ENCODE measurements around the gene KCNG1. TPM values are rescaled to one million over a fixed set of nuclear protein-coding genes. Genes with fewer than 3 reads are reported as not detected.

The KCNG1 gene
- total and polyA plus RNA-seq, 12 donors = 0.14 to 5.3 (median 1.3) TPM; not detected in 3

DNA sequence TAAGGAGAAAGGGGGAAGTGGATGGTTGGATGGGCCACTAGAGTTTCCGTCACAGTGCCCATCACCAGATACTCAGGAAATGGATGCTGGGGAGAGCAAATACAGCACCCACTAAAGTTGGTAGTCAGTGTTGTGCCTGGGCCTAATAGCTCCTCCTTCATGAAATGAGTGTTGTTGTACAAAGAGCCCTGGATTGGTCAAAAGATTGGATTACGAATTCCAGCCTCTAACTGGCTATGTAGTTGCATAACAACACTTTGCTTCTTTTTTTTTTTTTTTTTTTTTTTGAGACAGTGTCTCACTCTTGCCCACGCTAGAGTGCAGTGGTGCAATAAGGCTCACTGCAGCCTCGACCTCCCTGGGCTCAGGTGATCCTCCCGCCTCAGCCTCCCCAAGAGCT, 27.4 kb downstream of the KCNG1 start:
- no peak overlapping the region for H3K27ac ChIP-seq
- peaks cover 4% of the 10 kb centered on the region for H3K27me3 ChIP-seq
- TF ChIP-seq POLR2A (IDR thresholded peaks at IDR 0.05) = no peak
- TF ChIP-seq, protein P1, sequence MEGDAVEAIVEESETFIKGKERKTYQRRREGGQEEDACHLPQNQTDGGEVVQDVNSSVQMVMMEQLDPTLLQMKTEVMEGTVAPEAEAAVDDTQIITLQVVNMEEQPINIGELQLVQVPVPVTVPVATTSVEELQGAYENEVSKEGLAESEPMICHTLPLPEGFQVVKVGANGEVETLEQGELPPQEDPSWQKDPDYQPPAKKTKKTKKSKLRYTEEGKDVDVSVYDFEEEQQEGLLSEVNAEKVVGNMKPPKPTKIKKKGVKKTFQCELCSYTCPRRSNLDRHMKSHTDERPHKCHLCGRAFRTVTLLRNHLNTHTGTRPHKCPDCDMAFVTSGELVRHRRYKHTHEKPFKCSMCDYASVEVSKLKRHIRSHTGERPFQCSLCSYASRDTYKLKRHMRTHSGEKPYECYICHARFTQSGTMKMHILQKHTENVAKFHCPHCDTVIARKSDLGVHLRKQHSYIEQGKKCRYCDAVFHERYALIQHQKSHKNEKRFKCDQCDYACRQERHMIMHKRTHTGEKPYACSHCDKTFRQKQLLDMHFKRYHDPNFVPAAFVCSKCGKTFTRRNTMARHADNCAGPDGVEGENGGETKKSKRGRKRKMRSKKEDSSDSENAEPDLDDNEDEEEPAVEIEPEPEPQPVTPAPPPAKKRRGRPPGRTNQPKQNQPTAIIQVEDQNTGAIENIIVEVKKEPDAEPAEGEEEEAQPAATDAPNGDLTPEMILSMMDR (IDR thresholded peaks at IDR 0.05) = no peak
- intact Hi-C loops (cut with DNase I) = loop anchor here in 1 of 2 donors (10.0 kb wide), 1 partner anchor 599 kb away; no protein-coding TSS in a partner anchor
- DNase-seq = no peak
- WGBS, 4 donors = 73 to 89% (median 81%) methylated on average over 5 of the region's 5 CpGs
- no peaks in the 10 kb centered on the region for H3K4me1 ChIP-seq (replicated peaks in 1 of 2)
- H3K36me3 ChIP-seq (replicated peaks in 1 of 2) = no peaks in the 10 kb centered on the region
- no peaks in the 10 kb centered on the region for H3K9me3 ChIP-seq (replicated peaks in 1 of 3)
- no peak overlapping the region for H3K4me3 ChIP-seq

DNA sequence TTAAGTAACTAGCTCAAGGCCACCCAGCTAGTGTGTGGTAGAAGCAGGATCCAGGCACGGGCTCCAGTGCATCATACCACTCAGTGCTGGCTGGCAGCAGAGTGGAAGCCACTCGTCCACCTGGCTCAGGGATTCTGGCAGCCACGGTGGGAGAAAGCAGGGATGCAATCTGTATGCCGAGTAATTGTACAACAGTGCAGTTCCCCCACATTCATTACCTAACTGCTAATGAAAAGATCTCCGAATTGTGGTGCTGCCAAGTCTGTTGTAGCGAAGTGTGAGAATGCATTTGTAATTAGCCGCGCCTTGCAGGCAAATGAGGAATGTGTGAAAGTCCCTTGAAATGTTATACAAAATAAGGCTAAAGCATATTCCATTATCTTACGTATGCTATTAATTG, 29.0 kb downstream of the KCNG1 start:
- Histone ChIP-seq H3K36me3 (replicated peaks in 1 of 2) (no peaks in the 10 kb centered on the region), H3K4me1 (replicated peaks in 1 of 2) (no peaks in the 10 kb centered on the region), H3K4me3 (no peak overlapping the region), H3K27me3 (peaks cover 11% of the 10 kb centered on the region), H3K9me3 (replicated peaks in 1 of 3) (no peaks in the 10 kb centered on the region), H3K27ac (no peak overlapping the region)
- intact Hi-C loops (cut with DNase I) = loop anchor here in 1 of 2 donors (10.0 kb wide), 1 partner anchor 601 kb away; no protein-coding TSS in a partner anchor
- 69 to 86% (median 82%) methylated on average over 9 of the region's 9 CpGs for WGBS, 4 donors
- DNase-seq = no peak
- TF ChIP-seq, protein P1 (IDR thresholded peaks at IDR 0.05) = no peak
- no peak for TF ChIP-seq POLR2A (IDR thresholded peaks at IDR 0.05)

DNA sequence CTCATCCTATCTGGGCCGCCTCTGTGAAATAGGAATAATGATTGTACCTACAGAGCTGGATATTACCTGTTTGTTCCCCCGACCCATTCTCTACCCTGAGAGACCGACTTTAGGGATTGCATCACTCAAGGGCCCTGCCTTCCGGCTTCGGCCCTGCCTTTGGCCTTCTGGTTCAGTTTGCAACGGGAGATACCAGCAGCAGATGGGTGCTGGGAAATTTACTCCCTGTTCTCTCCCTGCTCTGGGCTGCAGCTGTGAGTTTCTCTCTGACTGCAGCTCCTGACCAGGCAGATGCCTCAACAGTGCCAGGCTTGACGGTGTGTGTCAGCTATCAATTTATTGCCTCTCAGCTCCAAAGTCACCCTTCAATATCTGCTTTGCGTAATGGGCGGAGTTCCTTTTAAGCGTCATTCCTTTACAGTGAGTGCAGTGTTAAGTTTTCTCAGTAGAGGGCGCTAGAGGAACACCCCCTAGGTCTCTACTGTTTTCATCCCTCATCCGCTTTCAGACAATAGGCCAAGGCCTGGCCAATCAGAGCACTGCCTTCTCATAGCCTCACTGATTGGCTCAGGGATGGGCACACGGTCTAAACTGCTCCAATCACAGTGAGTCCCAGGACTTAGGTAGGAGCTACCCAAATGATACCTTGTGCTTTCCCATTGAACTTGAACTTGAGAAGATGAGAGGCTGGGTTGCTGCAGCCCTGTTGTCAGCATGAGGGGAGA, 30.0 kb downstream of the KCNG1 start:
- H3K36me3 ChIP-seq (replicated peaks in 1 of 2) = no peaks in the 10 kb centered on the region
- no peak overlapping the region for H3K27ac ChIP-seq
- H3K4me3 ChIP-seq = no peak overlapping the region
- peaks cover 11% of the 10 kb centered on the region for H3K27me3 ChIP-seq
- no peak for TF ChIP-seq POLR2A (IDR thresholded peaks at IDR 0.05)
- TF ChIP-seq, protein P1 (IDR thresholded peaks at IDR 0.05) = peak in 4 of 6 experiments; percentile 31 to 49 (median 37)
- H3K4me1 ChIP-seq (replicated peaks in 1 of 2) = no peaks in the 10 kb centered on the region
- no peaks in the 10 kb centered on the region for H3K9me3 ChIP-seq (replicated peaks in 1 of 3)
- peak in 2 of 7 donors; percentile 22 to 33 for DNase-seq
- intact Hi-C loops (cut with DNase I) = loop anchor here in 1 of 2 donors (10.0 kb wide), 1 partner anchor 602 kb away; no protein-coding TSS in a partner anchor
- WGBS, 4 donors = 28 to 43% (median 36%) methylated on average over 12 to 13 of the region's 13 CpGs

DNA sequence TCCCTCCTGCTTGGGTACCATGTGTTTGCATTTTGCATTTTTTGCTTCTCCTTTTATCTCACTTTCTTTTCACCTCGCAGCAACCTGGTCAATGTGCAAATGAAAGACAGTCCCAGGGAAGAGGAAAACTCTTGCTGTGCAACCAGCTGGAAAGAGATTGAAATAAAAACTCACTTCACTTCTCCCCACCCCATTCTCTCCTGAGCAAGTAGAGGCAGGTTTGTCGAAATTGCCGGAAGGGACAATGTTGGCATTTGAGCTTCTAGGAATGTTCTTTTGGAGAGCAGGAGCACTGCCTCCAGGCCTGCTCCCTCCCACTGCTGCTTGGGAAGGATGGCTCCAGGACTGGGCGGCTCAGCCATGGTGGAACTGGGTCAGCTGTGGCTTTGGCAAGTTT, 30.6 kb downstream of the KCNG1 start:
- Histone ChIP-seq H3K4me1 (replicated peaks in 1 of 2) (no peaks in the 10 kb centered on the region), H3K27ac (no peak overlapping the region), H3K9me3 (replicated peaks in 1 of 3) (no peaks in the 10 kb centered on the region), H3K36me3 (replicated peaks in 1 of 2) (no peaks in the 10 kb centered on the region), H3K27me3 (peaks cover 11% of the 10 kb centered on the region), H3K4me3 (no peak overlapping the region)
- DNase-seq = no peak
- 57 to 71% (median 62%) methylated on average over 4 of the region's 4 CpGs for WGBS, 4 donors
- intact Hi-C loops (cut with DNase I) = loop anchor here in 1 of 2 donors (10.0 kb wide), 1 partner anchor 602 kb away; no protein-coding TSS in a partner anchor
- TF ChIP-seq, protein P1 (IDR thresholded peaks at IDR 0.05) = no peak
- no peak for TF ChIP-seq POLR2A (IDR thresholded peaks at IDR 0.05)
